ENCODE data around the gene GREM2. TPM values are rescaled to one million over a fixed set of nuclear protein-coding genes. Genes with fewer than 3 reads are reported as not detected.

Gene GREM2
- total and polyA plus RNA-seq, 3 experiments from 2014 or later = 0.61 TPM; not detected in 2

GRCh38 chr1:240589585-240590110 is 22.3 kb downstream of the GREM2 start:
- Mint-ChIP-seq H3K36me3 (peaks cover 0 to 10% (median 0%) of the 10 kb centered on the region in 3 donors), H3K4me3 (no peak overlapping the region), H3K27ac (no peak overlapping the region), H3K9me3 (peaks cover 0 to 7% (median 3%) of the 10 kb centered on the region in 5 donors), H3K4me1 (no peaks in the 10 kb centered on the region), H3K27me3 (no peaks in the 10 kb centered on the region)
- Histone ChIP-seq H3K27me3 (ENCODE audit: insufficient read depth, low read length, poor library complexity, severe bottlenecking) (no peaks in the 10 kb centered on the region), H3K9me3 (ENCODE audit: low read length) (no peaks in the 10 kb centered on the region), H3K27ac (ENCODE audit: low read depth, low read length) (no peak overlapping the region), H3K4me3 (ENCODE audit: low read length) (no peak overlapping the region), H3K4me1 (ENCODE audit: insufficient read depth, low read length) (no peaks in the 10 kb centered on the region), H3K36me3 (ENCODE audit: insufficient read depth, low read length) (no peaks in the 10 kb centered on the region)
- DNase-seq = no peak
- POLR2A ChIA-PET = no interaction called here
- CTCF ChIA-PET = no interaction called here

- H3K4me3 ChIP-seq (ENCODE audit: low read length) = no peak overlapping the region
- no peaks in the 10 kb centered on the region for H3K4me1 ChIP-seq (ENCODE audit: insufficient read depth, low read length)
- H3K27me3 ChIP-seq (ENCODE audit: insufficient read depth, low read length, poor library complexity, severe bottlenecking) = no peaks in the 10 kb centered on the region
- no peak overlapping the region for H3K27ac ChIP-seq (ENCODE audit: low read depth, low read length)
- no peak for DNase-seq
- no peak overlapping the region for H3K4me3 Mint-ChIP-seq
- CTCF ChIA-PET = no interaction called here
- peaks cover 0 to 9% (median 2%) of the 10 kb centered on the region in 5 donors for H3K9me3 Mint-ChIP-seq
- peaks cover 0 to 7% (median 0%) of the 10 kb centered on the region in 3 donors for H3K36me3 Mint-ChIP-seq
- H3K27me3 Mint-ChIP-seq = peaks cover 0 to 2% of the 10 kb centered on the region in 2 donors
- H3K9me3 ChIP-seq (ENCODE audit: low read length) = no peaks in the 10 kb centered on the region
- POLR2A ChIA-PET = no interaction called here
- no peaks in the 10 kb centered on the region for H3K4me1 Mint-ChIP-seq
- no peak overlapping the region for H3K27ac Mint-ChIP-seq
- H3K36me3 ChIP-seq (ENCODE audit: insufficient read depth, low read length) = no peaks in the 10 kb centered on the region
These were observed 25.9 kb downstream of the GREM2 start for GRCh38 chr1:240586006-240586405.

- POLR2A ChIA-PET = no interaction called here
- no peak overlapping the region for H3K27ac Mint-ChIP-seq
- H3K27me3 Mint-ChIP-seq = peaks cover 0 to 2% of the 10 kb centered on the region in 2 donors
- H3K36me3 Mint-ChIP-seq = no peaks in the 10 kb centered on the region
- Histone ChIP-seq H3K9me3 (ENCODE audit: low read length) (no peaks in the 10 kb centered on the region), H3K27ac (ENCODE audit: low read depth, low read length) (no peak overlapping the region), H3K27me3 (ENCODE audit: insufficient read depth, low read length, poor library complexity, severe bottlenecking) (no peaks in the 10 kb centered on the region), H3K36me3 (ENCODE audit: insufficient read depth, low read length) (no peaks in the 10 kb centered on the region), H3K4me3 (ENCODE audit: low read length) (no peak overlapping the region), H3K4me1 (ENCODE audit: insufficient read depth, low read length) (no peaks in the 10 kb centered on the region)
- no peak overlapping the region for H3K4me3 Mint-ChIP-seq
- CTCF ChIA-PET = no interaction called here
- H3K9me3 Mint-ChIP-seq = peaks cover 0 to 8% (median 3%) of the 10 kb centered on the region in 5 donors
- no peak for DNase-seq
- H3K4me1 Mint-ChIP-seq = no peaks in the 10 kb centered on the region
These were observed 29.0 kb downstream of the GREM2 start for GRCh38 chr1:240582953-240583352.

GRCh38 chr1:240579511-240579910 is 32.4 kb downstream of the GREM2 start:
- Mint-ChIP-seq H3K4me1 (peaks cover 15 to 17% (median 15%) of the 10 kb centered on the region in 3 donors), H3K4me3 (no peak overlapping the region), H3K36me3 (peaks cover 0 to 2% (median 0%) of the 10 kb centered on the region in 3 donors), H3K9me3 (peaks cover 0 to 10% (median 2%) of the 10 kb centered on the region in 5 donors), H3K27me3 (peaks cover 0 to 2% of the 10 kb centered on the region in 2 donors), H3K27ac (no peak overlapping the region)
- H3K27me3 ChIP-seq (ENCODE audit: insufficient read depth, low read length, poor library complexity, severe bottlenecking) = no peaks in the 10 kb centered on the region
- no peaks in the 10 kb centered on the region for H3K9me3 ChIP-seq (ENCODE audit: low read length)
- ChIA-PET POLR2A (no interaction called here), CTCF (no interaction called here)
- H3K4me1 ChIP-seq (ENCODE audit: insufficient read depth, low read length) = no peaks in the 10 kb centered on the region
- H3K27ac ChIP-seq (ENCODE audit: low read depth, low read length) = no peak overlapping the region
- H3K36me3 ChIP-seq (ENCODE audit: insufficient read depth, low read length) = no peaks in the 10 kb centered on the region
- no peak for DNase-seq
- no peak overlapping the region for H3K4me3 ChIP-seq (ENCODE audit: low read length)

- peaks cover 15 to 17% (median 15%) of the 10 kb centered on the region in 3 donors for H3K4me1 Mint-ChIP-seq
- no peaks in the 10 kb centered on the region for H3K4me1 ChIP-seq (ENCODE audit: insufficient read depth, low read length)
- H3K36me3 ChIP-seq (ENCODE audit: insufficient read depth, low read length) = no peaks in the 10 kb centered on the region
- no peaks in the 10 kb centered on the region for H3K27me3 Mint-ChIP-seq
- no peak for DNase-seq
- no peak overlapping the region for H3K4me3 ChIP-seq (ENCODE audit: low read length)
- no peaks in the 10 kb centered on the region for H3K27me3 ChIP-seq (ENCODE audit: insufficient read depth, low read length, poor library complexity, severe bottlenecking)
- CTCF ChIA-PET = no interaction called here
- peak overlapping the region in 1 of 8 donors; percentile 95 for H3K27ac Mint-ChIP-seq
- H3K9me3 Mint-ChIP-seq = peaks cover 2 to 7% (median 2%) of the 10 kb centered on the region in 5 donors
- H3K9me3 ChIP-seq (ENCODE audit: low read length) = no peaks in the 10 kb centered on the region
- peak overlapping the region in 1 of 7 donors; percentile 11 for H3K4me3 Mint-ChIP-seq
- H3K27ac ChIP-seq (ENCODE audit: low read depth, low read length) = no peak overlapping the region
- POLR2A ChIA-PET = no interaction called here
- peaks cover 0 to 2% (median 0%) of the 10 kb centered on the region in 3 donors for H3K36me3 Mint-ChIP-seq
These were observed 34.9 kb downstream of the GREM2 start for GRCh38 chr1:240577095-240577494.

GRCh38 chr1:240575981-240576662 is 35.8 kb downstream of the GREM2 start:
- H3K9me3 ChIP-seq (ENCODE audit: low read length) = no peaks in the 10 kb centered on the region
- no peaks in the 10 kb centered on the region for H3K27me3 ChIP-seq (ENCODE audit: insufficient read depth, low read length, poor library complexity, severe bottlenecking)
- CTCF ChIA-PET = interaction anchor here (0.7 to 1.3 kb wide), 2 partner anchors 8 to 16 kb away, joined by 3 read pairs; no protein-coding TSS in a partner anchor
- POLR2A ChIA-PET = interaction anchor here (0.5 kb wide), 1 partner anchor 90 kb away, joined by 4 read pairs; no protein-coding TSS in a partner anchor
- DNase-seq = peak in 3 of 5 donors; percentile 27 to 68 (median 66)
- no peak overlapping the region for H3K27ac ChIP-seq (ENCODE audit: low read depth, low read length)
- no peaks in the 10 kb centered on the region for H3K4me1 ChIP-seq (ENCODE audit: insufficient read depth, low read length)
- H3K4me3 Mint-ChIP-seq = peak overlapping the region; percentile 46 to 69 (median 59)
- H3K27me3 Mint-ChIP-seq = no peaks in the 10 kb centered on the region
- no peaks in the 10 kb centered on the region for H3K36me3 ChIP-seq (ENCODE audit: insufficient read depth, low read length)
- peaks cover 0 to 2% (median 0%) of the 10 kb centered on the region in 3 donors for H3K36me3 Mint-ChIP-seq
- H3K9me3 Mint-ChIP-seq = peaks cover 2 to 7% (median 2%) of the 10 kb centered on the region in 5 donors
- H3K4me1 Mint-ChIP-seq = peaks cover 15 to 17% (median 15%) of the 10 kb centered on the region in 3 donors
- H3K4me3 ChIP-seq (ENCODE audit: low read length) = peak overlapping the region; percentile 11
- peak overlapping the region; percentile 13 to 95 (median 78) for H3K27ac Mint-ChIP-seq

GRCh38 chr1:240572328-240572727 is 39.6 kb downstream of the GREM2 start:
- peaks cover 0 to 4% (median 0%) of the 10 kb centered on the region in 5 donors for H3K9me3 Mint-ChIP-seq
- H3K4me3 Mint-ChIP-seq = no peak overlapping the region
- H3K27ac Mint-ChIP-seq = peak overlapping the region in 2 of 8 donors; percentile 26 to 66
- Histone ChIP-seq H3K27me3 (ENCODE audit: insufficient read depth, low read length, poor library complexity, severe bottlenecking) (no peaks in the 10 kb centered on the region), H3K4me1 (ENCODE audit: insufficient read depth, low read length) (no peaks in the 10 kb centered on the region), H3K36me3 (ENCODE audit: insufficient read depth, low read length) (no peaks in the 10 kb centered on the region), H3K27ac (ENCODE audit: low read depth, low read length) (no peak overlapping the region), H3K4me3 (ENCODE audit: low read length) (no peak overlapping the region), H3K9me3 (ENCODE audit: low read length) (no peaks in the 10 kb centered on the region)
- ChIA-PET CTCF (no interaction called here), POLR2A (no interaction called here)
- no peak for DNase-seq
- no peaks in the 10 kb centered on the region for H3K27me3 Mint-ChIP-seq
- peaks cover 0 to 1% (median 0%) of the 10 kb centered on the region in 3 donors for H3K36me3 Mint-ChIP-seq
- H3K4me1 Mint-ChIP-seq = peaks cover 12 to 15% (median 14%) of the 10 kb centered on the region in 3 donors

GRCh38 chr1:240571782-240572181 is 40.2 kb downstream of the GREM2 start:
- H3K4me3 Mint-ChIP-seq = no peak overlapping the region
- ChIA-PET CTCF (no interaction called here), POLR2A (no interaction called here)
- peaks cover 8 to 13% (median 12%) of the 10 kb centered on the region in 3 donors for H3K4me1 Mint-ChIP-seq
- H3K36me3 Mint-ChIP-seq = peaks cover 0 to 1% (median 0%) of the 10 kb centered on the region in 3 donors
- no peaks in the 10 kb centered on the region for H3K27me3 ChIP-seq (ENCODE audit: insufficient read depth, low read length, poor library complexity, severe bottlenecking)
- H3K27me3 Mint-ChIP-seq = no peaks in the 10 kb centered on the region
- no peaks in the 10 kb centered on the region for H3K36me3 ChIP-seq (ENCODE audit: insufficient read depth, low read length)
- H3K27ac Mint-ChIP-seq = peak overlapping the region in 1 of 8 donors; percentile 24
- peaks cover 0 to 4% (median 0%) of the 10 kb centered on the region in 5 donors for H3K9me3 Mint-ChIP-seq
- no peak overlapping the region for H3K4me3 ChIP-seq (ENCODE audit: low read length)
- H3K4me1 ChIP-seq (ENCODE audit: insufficient read depth, low read length) = no peaks in the 10 kb centered on the region
- no peak for DNase-seq
- H3K27ac ChIP-seq (ENCODE audit: low read depth, low read length) = no peak overlapping the region
- no peaks in the 10 kb centered on the region for H3K9me3 ChIP-seq (ENCODE audit: low read length)
